ENCODE measurements around the gene PLAU. TPM values are rescaled to one million over a fixed set of nuclear protein-coding genes. Genes with fewer than 3 reads are reported as not detected.

Gene PLAU
- 75.8 and 84.3 TPM in 2 replicates for polyA plus RNA-seq (2011; rRNA removed)
- polyA plus RNA-seq (2012; cell fraction: cytosol; rRNA removed): 78.1 and 96.1 TPM in 2 replicates
- polyA plus RNA-seq (2012; cell fraction: nucleus; rRNA removed): 128 and 152 TPM in 2 replicates
- 82.6 to 88.3 TPM (median 87.2 TPM) in 3 replicates for polyA plus RNA-seq (2017; fragmentation: RNase III; extraction: RNeasy Plus Mini Kit Qiagen cat#74134 plus additional on column Dnase treatment)
- 47.2 and 50.6 TPM in 2 replicates for polyA minus RNA-seq (2011; rRNA and poly(A)+ RNA removed)

- H3K4me2 ChIP-seq: peak within 1 kb of the TSS; percentile 85
- POLR2A ChIA-PET: interaction anchor here (0.6 to 2.9 kb wide), 2 partner anchors 19 to 24 kb away, joined by 10 to 25 read pairs; no protein-coding TSS in a partner anchor
- 3% methylated on average over 7 of the region's 74 CpGs for WGBS (ENCODE audit: missing lambda C conversion rate)
- CTCF ChIA-PET: interaction anchor here (1.2 to 16.7 kb wide), 7 partner anchors 10 to 32 kb away, joined by 3 to 196 read pairs (median 6); no protein-coding TSS in a partner anchor
- peak within 1 kb of the TSS; percentile 60 for H3K4me3 ChIP-seq
- TF ChIP-seq JUN (IDR thresholded peaks at IDR 0.05) (peak; percentile 37 to 94; a peak in 3 of 5 replicates), BCL3 (IDR thresholded peaks at IDR 0.05) (peak; percentile 92; the same call in 1 of the 3 replicates), E2F6 (IDR thresholded peaks at IDR 0.05; ENCODE audit: borderline replicate concordance, low read depth) (peak; percentile 64; the same call in 1 of the 2 replicates), NR3C1 (IDR thresholded peaks at IDR 0.05) (no peak), POLR2A (IDR thresholded peaks at IDR 0.05; ENCODE audit: low read length) (peak; percentile 88), TFCP2L1 (CRISPR knock-in tag; IDR thresholded peaks at IDR 0.05) (no peak), CHD4 (IDR thresholded peaks at IDR 0.05; ENCODE audit: borderline replicate concordance) (no peak), CBX2 (IDR thresholded peaks at IDR 0.05; ENCODE audit: borderline replicate concordance, low read depth) (no peak), RNF2 (IDR thresholded peaks at IDR 0.05; ENCODE audit: borderline replicate concordance, low read depth) (0 out of 2 replicates have a peak, but pooled peaks have one; percentile 29), FOXS1 (CRISPR knock-in tag; IDR thresholded peaks at IDR 0.05) (no peak), MAX (IDR thresholded peaks at IDR 0.05) (peak; percentile 62), HDAC2 (IDR thresholded peaks at IDR 0.05) (peak; percentile 56; the same call in 1 of the 2 replicates)
- DNase-seq (ENCODE audit: low read depth in 1 of 2, low spot score in 1 of 2): no peak
- no peak for FAIRE-seq
- peaks cover 71% of the 10 kb centered on the region for H3K4me1 ChIP-seq
- peak; percentile 24 to 58 for ATAC-seq
- peak within 1 kb of the TSS; percentile 91 to 96 for H3K27ac ChIP-seq
- H3K9me3 ChIP-seq: no peaks in the 10 kb centered on the region
These were observed at the start of gene PLAU for GRCh38 chr10:73910764-73911552. Gene PLAU, plus strand, starts transcription at chr10:73911132. Its CDS starts 424 bp downstream, at chr10:73911556.

- CTCF ChIA-PET: interaction anchor here (1.1 to 32.3 kb wide), 7 partner anchors 13 to 240 kb away, joined by 3 to 565 read pairs (median 5); partner anchors contain the start of gene CAMK2G
- no peaks in the 10 kb centered on the region for H3K9me3 ChIP-seq
- no peak for ATAC-seq
- TF ChIP-seq BHLHE40 (IDR thresholded peaks at IDR 0.05; ENCODE audit: low read depth, low read length) (no peak), KDM1A (IDR thresholded peaks at IDR 0.05; ENCODE audit: low read depth) (no peak), HOXB5 (CRISPR knock-in tag; IDR thresholded peaks at IDR 0.05) (no peak), ZFP36 (IDR thresholded peaks at IDR 0.05; ENCODE audit: borderline replicate concordance, partially characterized antibody) (no peak), FOXS1 (CRISPR knock-in tag; IDR thresholded peaks at IDR 0.05) (no peak), POLR2A (IDR thresholded peaks at IDR 0.05; ENCODE audit: low read length) (no peak)
- POLR2A ChIA-PET: interaction anchor here (1.4 kb wide), 1 partner anchor 12 kb away, joined by 4 read pairs; the partner anchor contains the start of gene CAMK2G
- no peak for DNase-seq (ENCODE audit: low read depth in 1 of 2, low spot score in 1 of 2)
- WGBS (ENCODE audit: missing lambda C conversion rate): 82% methylated on average over 8 of the region's 8 CpGs
- FAIRE-seq: no peak
- no peak overlapping the region for H3K27ac ChIP-seq
- H3K4me1 ChIP-seq: peaks cover 16% of the 10 kb centered on the region
- no peak overlapping the region for H3K4me3 ChIP-seq
- H3K4me2 ChIP-seq: no peak overlapping the region
These were observed 48.9 kb upstream of the PLAU start for GRCh38 chr10:73862011-73862410.

GRCh38 chr10:73863039-73863817 is 47.7 kb upstream of the PLAU start:
- POLR2A ChIA-PET: interaction anchor here (1.4 kb wide), 1 partner anchor 11 kb away, joined by 4 read pairs; the partner anchor contains the start of gene CAMK2G
- ATAC-seq (no peak), FAIRE-seq (no peak), DNase-seq (ENCODE audit: low read depth in 1 of 2, low spot score in 1 of 2) (no peak)
- WGBS (ENCODE audit: missing lambda C conversion rate): 88% methylated on average over 5 of the region's 5 CpGs
- TF ChIP-seq CBX8 (IDR thresholded peaks at IDR 0.05) (no peak), CEBPB (IDR thresholded peaks at IDR 0.05) (no peak), RFX5 (IDR thresholded peaks at IDR 0.05) (no peak), ZSCAN20 (CRISPR knock-in tag; IDR thresholded peaks at IDR 0.05) (no peak), REST (IDR thresholded peaks at IDR 0.05) (no peak), ELK1 (IDR thresholded peaks at IDR 0.05; ENCODE audit: low read depth, low read length) (no peak), NFE2L2 (conservative IDR thresholded peaks at IDR 0.05; ENCODE audit: low read length) (no peak)
- CTCF ChIA-PET: interaction anchor here (1.0 to 32.3 kb wide), 5 partner anchors 14 to 94 kb away, joined by 3 to 565 read pairs (median 32); partner anchors contain the start of gene CAMK2G
- peaks cover 4% of the 10 kb centered on the region; the same call in 2 of the 3 replicates for H3K4me1 ChIP-seq
- no peak overlapping the region for H3K4me3 ChIP-seq
- H3K4me2 ChIP-seq: no peak overlapping the region
- H3K27ac ChIP-seq: no peak overlapping the region
- H3K9me3 ChIP-seq: no peaks in the 10 kb centered on the region

Measured in A549 (cell line).